ENCODE data around the gene UCK2.

GRCh38 chr1:165842671-165843129 is 15.3 kb downstream of the UCK2 start:
- TF ChIP-seq CTCF (IDR thresholded peaks at IDR 0.05) (no peak), POLR2A (IDR thresholded peaks at IDR 0.05) (no peak)

Data from heart left ventricle (tissue), 13 donors.